ENCODE measurements around the gene SMDT1. TPM values are rescaled to one million over a fixed set of nuclear protein-coding genes. Genes with fewer than 3 reads are reported as not detected.
A peak's percentile ranks its signal among the peaks of the same experiment; 100 is the strongest.
"Not testable (repeated sequence)": the region's sequence is repeated elsewhere in the genome, so short reads cannot be mapped to it uniquely, and the experiment has no call there.

SMDT1 gene
- total RNA-seq, 2 experiments from 2014 or later: 50.2 to 56.2 TPM

GRCh38 chr22:42091455-42091782 is 11.9 kb downstream of the SMDT1 start:
- H3K4me3 Mint-ChIP-seq: peak overlapping the region; percentile 98
- peak overlapping the region; percentile 82 for H3K27ac Mint-ChIP-seq
- H3K36me3 Mint-ChIP-seq (ENCODE audit: low read depth): peaks cover 27% of the 10 kb centered on the region
- no peaks in the 10 kb centered on the region for H3K27me3 Mint-ChIP-seq (ENCODE audit: low read depth)
- peak; percentile 24 for DNase-seq
- CTCF ChIA-PET: interaction anchor here (0.5 to 5.7 kb wide), 23 partner anchors 9 to 393 kb away, joined by 3 to 32 read pairs (median 4); partner anchors contain the start of genes MEI1, NFAM1 and SMDT1
- intact Hi-C loops (cut with micrococcal nuclease): loop anchor here (1.0 to 5.0 kb wide), 10 partner anchors 21 to 644 kb away; partner anchors contain the start of genes SERHL2, SNU13, SREBF2 and TOB2
- H3K4me1 Mint-ChIP-seq (ENCODE audit: low read depth): peaks cover 31% of the 10 kb centered on the region
- H3K9me3 Mint-ChIP-seq: peaks cover 3% of the 10 kb centered on the region

GRCh38 chr22:42101199-42101598 is 21.7 kb downstream of the SMDT1 start:
- no peak for DNase-seq
- H3K27me3 Mint-ChIP-seq (ENCODE audit: low read depth): no peaks in the 10 kb centered on the region
- intact Hi-C loops (cut with micrococcal nuclease): no loop called here
- no peak overlapping the region for H3K27ac Mint-ChIP-seq
- peaks cover 30% of the 10 kb centered on the region for H3K36me3 Mint-ChIP-seq (ENCODE audit: low read depth)
- H3K4me1 Mint-ChIP-seq (ENCODE audit: low read depth): no peaks in the 10 kb centered on the region
- peaks cover 31% of the 10 kb centered on the region for H3K9me3 Mint-ChIP-seq
- no peak overlapping the region for H3K4me3 Mint-ChIP-seq
- CTCF ChIA-PET: no interaction called here

GRCh38 chr22:42104332-42104860 is 24.9 kb downstream of the SMDT1 start:
- H3K27ac Mint-ChIP-seq; CTCF ChIA-PET; intact Hi-C loops (cut with micrococcal nuclease); H3K4me1 Mint-ChIP-seq (ENCODE audit: low read depth); H3K27me3 Mint-ChIP-seq (ENCODE audit: low read depth); H3K4me3 Mint-ChIP-seq; DNase-seq: not testable (repeated sequence)
- Mint-ChIP-seq H3K9me3 (peaks cover 29% of the 10 kb centered on the region), H3K36me3 (ENCODE audit: low read depth) (peaks cover 24% of the 10 kb centered on the region)

- Mint-ChIP-seq H3K36me3 (ENCODE audit: low read depth) (peaks cover 11% of the 10 kb centered on the region), H3K27ac (no peak overlapping the region), H3K4me1 (ENCODE audit: low read depth) (no peaks in the 10 kb centered on the region), H3K4me3 (no peak overlapping the region), H3K27me3 (ENCODE audit: low read depth) (no peaks in the 10 kb centered on the region), H3K9me3 (peaks cover 12% of the 10 kb centered on the region)
- CTCF ChIA-PET: no interaction called here
- no peak for DNase-seq
- intact Hi-C loops (cut with micrococcal nuclease): no loop called here
Observed at GRCh38 chr22:42108848-42109247, 29.3 kb downstream of the SMDT1 start.

GRCh38 chr22:42111798-42112197 is 32.3 kb downstream of the SMDT1 start:
- no peak for DNase-seq
- Mint-ChIP-seq H3K36me3 (ENCODE audit: low read depth) (peaks cover 14% of the 10 kb centered on the region), H3K4me1 (ENCODE audit: low read depth) (no peaks in the 10 kb centered on the region), H3K9me3 (peaks cover 21% of the 10 kb centered on the region), H3K27ac (no peak overlapping the region), H3K4me3 (no peak overlapping the region), H3K27me3 (ENCODE audit: low read depth) (no peaks in the 10 kb centered on the region)
- CTCF ChIA-PET: interaction anchor here (0.6 to 1.6 kb wide), 4 partner anchors 21 to 144 kb away, joined by 3 to 8 read pairs (median 6); partner anchors contain the start of gene NDUFA6
- intact Hi-C loops (cut with micrococcal nuclease): loop anchor here (2.0 to 5.0 kb wide), 2 partner anchors 21 to 144 kb away; partner anchors contain the start of genes NDUFA6 and SEPTIN3

- intact Hi-C loops (cut with micrococcal nuclease): loop anchor here (2.0 to 5.0 kb wide), 2 partner anchors 22 to 145 kb away; partner anchors contain the start of genes NDUFA6 and SEPTIN3
- CTCF ChIA-PET: interaction anchor here (0.7 to 1.4 kb wide), 7 partner anchors 9 to 156 kb away, joined by 3 to 8 read pairs (median 4); partner anchors contain the start of gene NDUFA6
- H3K4me1 Mint-ChIP-seq (ENCODE audit: low read depth); H3K4me3 Mint-ChIP-seq; H3K27ac Mint-ChIP-seq; H3K27me3 Mint-ChIP-seq (ENCODE audit: low read depth): not testable (repeated sequence)
- peaks cover 21% of the 10 kb centered on the region for H3K9me3 Mint-ChIP-seq
- peak; percentile 22 for DNase-seq
- H3K36me3 Mint-ChIP-seq (ENCODE audit: low read depth): peaks cover 12% of the 10 kb centered on the region
Observed at GRCh38 chr22:42112793-42113192, 33.3 kb downstream of the SMDT1 start.

GRCh38 chr22:42114721-42115120 is 35.2 kb downstream of the SMDT1 start:
- CTCF ChIA-PET: no interaction called here
- no peak overlapping the region for H3K27ac Mint-ChIP-seq
- peak; percentile 18 for DNase-seq
- H3K4me1 Mint-ChIP-seq (ENCODE audit: low read depth): peaks cover 8% of the 10 kb centered on the region
- peaks cover 21% of the 10 kb centered on the region for H3K9me3 Mint-ChIP-seq
- H3K36me3 Mint-ChIP-seq (ENCODE audit: low read depth): peaks cover 12% of the 10 kb centered on the region
- no peak overlapping the region for H3K4me3 Mint-ChIP-seq
- H3K27me3 Mint-ChIP-seq (ENCODE audit: low read depth): no peaks in the 10 kb centered on the region
- intact Hi-C loops (cut with micrococcal nuclease): loop anchor here (5.0 kb wide), 1 partner anchor 147 kb away; the partner anchor contains the start of gene SEPTIN3

GRCh38 chr22:42115420-42115830 is 35.9 kb downstream of the SMDT1 start:
- CTCF ChIA-PET: not testable (repeated sequence)

GRCh38 chr22:42116848-42117424 is 37.4 kb downstream of the SMDT1 start:
- H3K36me3 Mint-ChIP-seq (ENCODE audit: low read depth): peaks cover 12% of the 10 kb centered on the region
- peaks cover 30% of the 10 kb centered on the region for H3K4me1 Mint-ChIP-seq (ENCODE audit: low read depth)
- peaks cover 21% of the 10 kb centered on the region for H3K9me3 Mint-ChIP-seq
- DNase-seq: peak; percentile 19
- no peak overlapping the region for H3K4me3 Mint-ChIP-seq
- CTCF ChIA-PET: interaction anchor here (0.6 to 2.5 kb wide), 8 partner anchors 26 to 407 kb away, joined by 3 to 8 read pairs (median 3); partner anchors contain the start of genes CCDC134 and NDUFA6
- H3K27me3 Mint-ChIP-seq (ENCODE audit: low read depth): no peaks in the 10 kb centered on the region
- no peak overlapping the region for H3K27ac Mint-ChIP-seq
- intact Hi-C loops (cut with micrococcal nuclease): no loop called here

More at GRCh38 chr22:42115420-42115830, 35.9 kb downstream of the SMDT1 start:
- intact Hi-C loops (cut with micrococcal nuclease); H3K27ac Mint-ChIP-seq; H3K27me3 Mint-ChIP-seq (ENCODE audit: low read depth); DNase-seq; H3K4me3 Mint-ChIP-seq: not testable (repeated sequence)
- peaks cover 15% of the 10 kb centered on the region for H3K4me1 Mint-ChIP-seq (ENCODE audit: low read depth)
- H3K36me3 Mint-ChIP-seq (ENCODE audit: low read depth): peaks cover 12% of the 10 kb centered on the region
- H3K9me3 Mint-ChIP-seq: peaks cover 21% of the 10 kb centered on the region

- Mint-ChIP-seq H3K4me1 (ENCODE audit: low read depth) (peaks cover 36% of the 10 kb centered on the region), H3K4me3 (peak overlapping the region; percentile 68), H3K27ac (peak overlapping the region; percentile 90)
- H3K36me3 Mint-ChIP-seq (ENCODE audit: low read depth); H3K27me3 Mint-ChIP-seq (ENCODE audit: low read depth); H3K9me3 Mint-ChIP-seq: not testable (repeated sequence)
- peak; percentile 70 for DNase-seq
- intact Hi-C loops (cut with micrococcal nuclease): loop anchor here (2.0 to 5.0 kb wide), 2 partner anchors 30 to 67 kb away; partner anchors contain the start of gene NDUFA6
- CTCF ChIA-PET: interaction anchor here (0.6 to 1.6 kb wide), 3 partner anchors 22 to 163 kb away, joined by 3 to 5 read pairs (median 3); no protein-coding TSS in a partner anchor
Observed at GRCh38 chr22:42120231-42121021, 40.9 kb downstream of the SMDT1 start.

- peaks cover 36% of the 10 kb centered on the region for H3K4me1 Mint-ChIP-seq (ENCODE audit: low read depth)
- H3K36me3 Mint-ChIP-seq (ENCODE audit: low read depth); H3K27ac Mint-ChIP-seq; H3K27me3 Mint-ChIP-seq (ENCODE audit: low read depth); CTCF ChIA-PET; DNase-seq; H3K9me3 Mint-ChIP-seq; H3K4me3 Mint-ChIP-seq: not testable (repeated sequence)
- intact Hi-C loops (cut with micrococcal nuclease): loop anchor here (5.0 kb wide), 1 partner anchor 64 kb away; no protein-coding TSS in a partner anchor
Observed at GRCh38 chr22:42123529-42123928, 44.0 kb downstream of the SMDT1 start.

GRCh38 chr22:42127606-42128005 is 48.1 kb downstream of the SMDT1 start:
- no peaks in the 10 kb centered on the region for H3K27me3 Mint-ChIP-seq (ENCODE audit: low read depth)
- DNase-seq: no peak
- no peaks in the 10 kb centered on the region for H3K9me3 Mint-ChIP-seq
- no peak overlapping the region for H3K27ac Mint-ChIP-seq
- intact Hi-C loops (cut with micrococcal nuclease): no loop called here
- no peaks in the 10 kb centered on the region for H3K4me1 Mint-ChIP-seq (ENCODE audit: low read depth)
- no peak overlapping the region for H3K4me3 Mint-ChIP-seq
- CTCF ChIA-PET: no interaction called here
- H3K36me3 Mint-ChIP-seq (ENCODE audit: low read depth): no peaks in the 10 kb centered on the region

Measured in activated naive CD4-positive, alpha-beta T cell treated with anti-CD3 and anti-CD28 coated beads for 36 hours (primary cell).